ENCODE data around the gene MTHFD1. TPM values are rescaled to one million over a fixed set of nuclear protein-coding genes. Genes with fewer than 3 reads are reported as not detected.

MTHFD1 gene
- total RNA-seq, 6 donors from 2014 or later, result 16.8 to 59.8 (median 29.6) TPM

GRCh38 chr14:64419003-64419402 is 30.9 kb downstream of the MTHFD1 start:
- DNase-seq, result no peak
- H3K36me3 ChIP-seq, result peaks cover 5 to 51% (median 29%) of the 10 kb centered on the region in 4 donors

DNA sequence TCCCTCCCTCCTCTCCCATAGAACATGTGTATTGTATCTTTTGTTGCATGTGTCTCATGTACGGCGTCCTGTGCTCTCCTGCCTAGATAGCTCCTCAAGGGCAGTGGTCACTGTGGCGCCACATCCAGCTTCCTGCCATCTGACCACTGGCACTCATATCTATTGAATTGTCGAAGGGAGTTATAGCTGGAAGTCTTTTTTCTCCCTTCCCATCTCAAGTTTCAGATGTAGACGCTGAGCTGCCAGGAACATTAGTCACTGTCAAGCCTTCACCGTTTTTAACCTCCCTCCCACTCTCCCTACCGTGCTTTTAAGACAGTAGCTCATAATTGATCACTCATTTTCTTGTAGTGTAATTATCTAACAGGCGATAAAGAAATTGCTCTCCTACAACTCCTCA is 33.0 kb downstream of the MTHFD1 start:
- DNase-seq, result no peak
- Histone ChIP-seq H3K27ac (no peak overlapping the region), H3K36me3 (peaks cover under 1 to 57% (median 23%) of the 10 kb centered on the region in 4 donors), H3K4me3 (no peak overlapping the region), H3K4me1 (no peaks in the 10 kb centered on the region), H3K9me3 (no peaks in the 10 kb centered on the region), H3K27me3 (no peaks in the 10 kb centered on the region)
- no peak for ATAC-seq (ENCODE audit: low FRiP score in 2 of 2)
- TF ChIP-seq, protein P1, sequence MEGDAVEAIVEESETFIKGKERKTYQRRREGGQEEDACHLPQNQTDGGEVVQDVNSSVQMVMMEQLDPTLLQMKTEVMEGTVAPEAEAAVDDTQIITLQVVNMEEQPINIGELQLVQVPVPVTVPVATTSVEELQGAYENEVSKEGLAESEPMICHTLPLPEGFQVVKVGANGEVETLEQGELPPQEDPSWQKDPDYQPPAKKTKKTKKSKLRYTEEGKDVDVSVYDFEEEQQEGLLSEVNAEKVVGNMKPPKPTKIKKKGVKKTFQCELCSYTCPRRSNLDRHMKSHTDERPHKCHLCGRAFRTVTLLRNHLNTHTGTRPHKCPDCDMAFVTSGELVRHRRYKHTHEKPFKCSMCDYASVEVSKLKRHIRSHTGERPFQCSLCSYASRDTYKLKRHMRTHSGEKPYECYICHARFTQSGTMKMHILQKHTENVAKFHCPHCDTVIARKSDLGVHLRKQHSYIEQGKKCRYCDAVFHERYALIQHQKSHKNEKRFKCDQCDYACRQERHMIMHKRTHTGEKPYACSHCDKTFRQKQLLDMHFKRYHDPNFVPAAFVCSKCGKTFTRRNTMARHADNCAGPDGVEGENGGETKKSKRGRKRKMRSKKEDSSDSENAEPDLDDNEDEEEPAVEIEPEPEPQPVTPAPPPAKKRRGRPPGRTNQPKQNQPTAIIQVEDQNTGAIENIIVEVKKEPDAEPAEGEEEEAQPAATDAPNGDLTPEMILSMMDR (IDR thresholded peaks at IDR 0.05), result no peak
- no peak for TF ChIP-seq EP300 (IDR thresholded peaks at IDR 0.05)
- TF ChIP-seq POLR2A (IDR thresholded peaks at IDR 0.05), result no peak
- no peak for TF ChIP-seq POLR2AphosphoS5 (IDR thresholded peaks at IDR 0.05)
- 64 to 73% methylated on average over 8 of the region's 8 CpGs for WGBS, 2 donors

More at GRCh38 chr14:64419003-64419402, 30.9 kb downstream of the MTHFD1 start:
- 87 to 93% methylated on average over 3 to 7 of the region's 7 CpGs for WGBS, 2 donors
- Histone ChIP-seq H3K4me1 (no peaks in the 10 kb centered on the region), H3K9me3 (no peaks in the 10 kb centered on the region), H3K27me3 (no peaks in the 10 kb centered on the region), H3K27ac (no peak overlapping the region), H3K4me3 (no peak overlapping the region)
- TF ChIP-seq POLR2AphosphoS5 (IDR thresholded peaks at IDR 0.05), result no peak
- TF ChIP-seq POLR2A (IDR thresholded peaks at IDR 0.05), result no peak
- TF ChIP-seq, protein P1 (IDR thresholded peaks at IDR 0.05), result no peak
- no peak for ATAC-seq (ENCODE audit: low FRiP score in 2 of 2)

DNA sequence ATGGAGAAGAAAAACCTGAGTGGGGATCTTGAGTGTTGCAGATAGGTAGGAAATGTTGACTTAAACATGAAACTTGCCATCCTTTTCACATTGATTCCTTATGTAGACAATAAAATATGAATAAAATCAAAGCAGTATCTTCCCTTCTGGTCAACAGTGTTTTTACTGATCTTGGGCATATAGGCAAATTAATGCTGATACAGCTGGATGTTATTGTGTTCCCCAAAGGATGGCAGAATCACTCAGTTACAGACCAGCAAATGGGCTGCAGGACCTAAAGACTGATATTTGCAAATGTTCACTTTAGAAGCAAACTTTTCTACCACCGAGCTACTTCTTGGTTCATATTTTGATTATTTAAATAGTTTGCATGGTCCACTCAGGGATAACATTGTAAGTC is 33.9 kb downstream of the MTHFD1 start:
- ATAC-seq (ENCODE audit: low FRiP score in 2 of 2), result no peak

GRCh38 chr14:64422756-64423155 is 34.6 kb downstream of the MTHFD1 start:
- Histone ChIP-seq H3K4me3 (no peak overlapping the region), H3K27ac (no peak overlapping the region), H3K36me3 (peaks cover 0 to 68% (median 21%) of the 10 kb centered on the region in 4 donors), H3K9me3 (no peaks in the 10 kb centered on the region), H3K4me1 (no peaks in the 10 kb centered on the region), H3K27me3 (no peaks in the 10 kb centered on the region)
- 92 to 95% methylated on average over 7 of the region's 7 CpGs for WGBS, 2 donors
- DNase-seq (no peak), ATAC-seq (ENCODE audit: low FRiP score in 2 of 2) (no peak)
- no peak for TF ChIP-seq POLR2AphosphoS5 (IDR thresholded peaks at IDR 0.05)
- TF ChIP-seq, protein P1 (IDR thresholded peaks at IDR 0.05), result no peak
- no peak for TF ChIP-seq POLR2A (IDR thresholded peaks at IDR 0.05)
- no peak for TF ChIP-seq EP300 (IDR thresholded peaks at IDR 0.05)

More for the DNA sequence above, 33.9 kb downstream of the MTHFD1 start:
- no peaks in the 10 kb centered on the region for H3K27me3 ChIP-seq
- DNase-seq, result no peak
- TF ChIP-seq POLR2AphosphoS5 (IDR thresholded peaks at IDR 0.05) (no peak), EP300 (IDR thresholded peaks at IDR 0.05) (no peak), POLR2A (IDR thresholded peaks at IDR 0.05) (no peak)
- TF ChIP-seq, protein P1 (IDR thresholded peaks at IDR 0.05), result no peak
- H3K27ac ChIP-seq, result no peak overlapping the region
- H3K4me3 ChIP-seq, result no peak overlapping the region
- H3K36me3 ChIP-seq, result peaks cover 0 to 62% (median 19%) of the 10 kb centered on the region in 4 donors
- no peaks in the 10 kb centered on the region for H3K9me3 ChIP-seq
- 95 to 96% methylated on average over 1 of the region's 1 CpG for WGBS, 2 donors
- no peaks in the 10 kb centered on the region for H3K4me1 ChIP-seq

GRCh38 chr14:64423987-64424386 is 35.8 kb downstream of the MTHFD1 start:
- Histone ChIP-seq H3K27me3 (no peaks in the 10 kb centered on the region), H3K27ac (no peak overlapping the region), H3K4me3 (no peak overlapping the region), H3K4me1 (no peaks in the 10 kb centered on the region), H3K36me3 (peaks cover 0 to 73% (median 23%) of the 10 kb centered on the region in 4 donors), H3K9me3 (no peaks in the 10 kb centered on the region)
- no peak for ATAC-seq (ENCODE audit: low FRiP score in 2 of 2)
- WGBS, 2 donors, result 99% methylated on average over 6 of the region's 6 CpGs
- no peak for DNase-seq
- no peak for TF ChIP-seq POLR2AphosphoS5 (IDR thresholded peaks at IDR 0.05)
- TF ChIP-seq, protein P1 (IDR thresholded peaks at IDR 0.05), result no peak
- no peak for TF ChIP-seq POLR2A (IDR thresholded peaks at IDR 0.05)
- no peak for TF ChIP-seq EP300 (IDR thresholded peaks at IDR 0.05)
